ENCODE measurements around the gene LRCH2. TPM values are rescaled to one million over a fixed set of nuclear protein-coding genes. Genes with fewer than 3 reads are reported as not detected.

LRCH2 gene
- total RNA-seq, 4 donors from 2014 or later: 0.44 to 0.71 (median 0.47) TPM

GRCh38 chrX:115065304-115065703 lies 168.6 kb downstream of the LRCH2 start:
- TF ChIP-seq POLR2A (IDR thresholded peaks at IDR 0.05): no peak
- TF ChIP-seq, protein P1, sequence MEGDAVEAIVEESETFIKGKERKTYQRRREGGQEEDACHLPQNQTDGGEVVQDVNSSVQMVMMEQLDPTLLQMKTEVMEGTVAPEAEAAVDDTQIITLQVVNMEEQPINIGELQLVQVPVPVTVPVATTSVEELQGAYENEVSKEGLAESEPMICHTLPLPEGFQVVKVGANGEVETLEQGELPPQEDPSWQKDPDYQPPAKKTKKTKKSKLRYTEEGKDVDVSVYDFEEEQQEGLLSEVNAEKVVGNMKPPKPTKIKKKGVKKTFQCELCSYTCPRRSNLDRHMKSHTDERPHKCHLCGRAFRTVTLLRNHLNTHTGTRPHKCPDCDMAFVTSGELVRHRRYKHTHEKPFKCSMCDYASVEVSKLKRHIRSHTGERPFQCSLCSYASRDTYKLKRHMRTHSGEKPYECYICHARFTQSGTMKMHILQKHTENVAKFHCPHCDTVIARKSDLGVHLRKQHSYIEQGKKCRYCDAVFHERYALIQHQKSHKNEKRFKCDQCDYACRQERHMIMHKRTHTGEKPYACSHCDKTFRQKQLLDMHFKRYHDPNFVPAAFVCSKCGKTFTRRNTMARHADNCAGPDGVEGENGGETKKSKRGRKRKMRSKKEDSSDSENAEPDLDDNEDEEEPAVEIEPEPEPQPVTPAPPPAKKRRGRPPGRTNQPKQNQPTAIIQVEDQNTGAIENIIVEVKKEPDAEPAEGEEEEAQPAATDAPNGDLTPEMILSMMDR (IDR thresholded peaks at IDR 0.05 in 4 of 5, conservative IDR thresholded peaks at IDR 0.05 in 1 of 5): no peak
- Histone ChIP-seq H3K4me3 (no peak overlapping the region), H3K27me3 (no peaks in the 10 kb centered on the region), H3K9me3 (no peaks in the 10 kb centered on the region), H3K36me3 (no peaks in the 10 kb centered on the region), H3K4me1 (no peaks in the 10 kb centered on the region), H3K27ac (no peak overlapping the region)
- DNase-seq: no peak
- in situ Hi-C loops (cut with MboI; ENCODE audit: low sequenced_read_pairs in 4 of 4) (no loop called here), intact Hi-C loops (cut with DNase I; ENCODE audit: low total_unique reads) (no loop called here)
- no peak for ATAC-seq

Other genes starting within 250 kb of the LRCH2 start
- gene IL13RA2, start 216.5 kb downstream of the LRCH2 start, total RNA-seq: under 1 TPM in 1 of 4 donors, not detected in 3; 0.31 TPM
- not detected for gene RBMXL3, start 44.7 kb downstream of the LRCH2 start, total RNA-seq
- not detected for gene LUZP4, start 55.6 kb upstream of the LRCH2 start, total RNA-seq